A549 (cell line): ENCODE measurements around the gene HMGN4. TPM values are rescaled to one million over a fixed set of nuclear protein-coding genes. Genes with fewer than 3 reads are reported as not detected.
A peak's percentile ranks its signal among the peaks of the same experiment; 100 is the strongest.
"Not testable (repeated sequence)": the region's sequence is repeated elsewhere in the genome, so short reads cannot be mapped to it uniquely, and the experiment has no call there.

ENCODE experiments used
- ATAC-seq, 2 experiments: fragments of 200-7000 bp in 1 of 2; fragments of >200 bp in 1 of 2; cut with Nextera tagmentation in 1 of 2; cut with Tn5 transposase in 1 of 2; 3 replicates each; pipeline versions ENCODE4 v1.8.0 to v1.9.1; 2018 to 2020; ENCODE audit warnings: mild to moderate bottlenecking in 1 of 2, moderate library complexity in 1 of 2
- CTCF ChIA-PET: fragments of 300-600 bp; sonication (Branson Sonifier 250); formaldehyde crosslinking; extraction: SDS; loops from one replicate; lab custom pipeline; 2021; ENCODE audit warnings: antibody characterized with exemption, inconsistent platforms; lab: Yijun Ruan, JAX
- POLR2A ChIA-PET: fragments of 350-600 bp; formaldehyde crosslinking; extraction: SDS; loops from one replicate; lab custom pipeline; 2021; ENCODE audit warnings: antibody characterized with exemption, inconsistent platforms; lab: Yijun Ruan, JAX
- DNase-seq, 2 experiments: peaks; one replicate each; pipeline versions ENCODE4 v3.0.0 to v3.0.0-alpha.2; 2011 to 2016; ENCODE audit warnings: low read depth in 1 of 2, low spot score in 1 of 2
- FAIRE-seq: peaks from 2 replicates; lab custom pipeline; 2011; peaks lifted over from hg19 to GRCh38; lab: Jason Lieb, UNC
- H3K27ac ChIP-seq, 2 experiments: fragments of >200 bp; sonication (Bioruptor Twin); formaldehyde crosslinking; 3 replicates each; pipeline ENCODE4 v1.5.1; 2016 to 2017
- H3K4me1 ChIP-seq: fragments of >200 bp; sonication (Bioruptor Twin); formaldehyde crosslinking; 3 replicates; pipeline ENCODE4 v1.6.1; 2016
- H3K4me2 ChIP-seq: fragments of >200 bp; sonication (Bioruptor Twin); formaldehyde crosslinking; 3 replicates; pipeline ENCODE4 v1.6.1; 2016
- H3K4me3 ChIP-seq: fragments of >200 bp; sonication (Bioruptor Twin); formaldehyde crosslinking; 3 replicates; pipeline ENCODE4 v1.5.1; 2016
- H3K9me3 ChIP-seq: fragments of >200 bp; sonication (Bioruptor Twin); formaldehyde crosslinking; 3 replicates; pipeline ENCODE4 v1.6.1; 2016
- CBX8 ChIP-seq: fragments of 200-600 bp; sonication (generic); IDR thresholded peaks from 2 replicates; pipeline ENCODE4 v1.6.1; 2016
- CHD4 ChIP-seq: fragments of 200-600 bp; sonication (generic); IDR thresholded peaks from 2 replicates; pipeline ENCODE4 v1.6.1; 2016; ENCODE audit warnings: antibody characterized with exemption, mild to moderate bottlenecking, borderline replicate concordance
- EHMT2 ChIP-seq: fragments of 200-600 bp; sonication (generic); IDR thresholded peaks from 2 replicates; pipeline ENCODE4 v1.6.1; 2016; ENCODE audit warnings: antibody characterized with exemption, low read depth, mild to moderate bottlenecking, moderate library complexity
- FOSL2 ChIP-seq, 2 experiments: fragments of 450-650 bp in 1 of 2; fragments of >200 bp in 1 of 2; sonication (Bioruptor Twin) in 1 of 2; formaldehyde crosslinking; IDR thresholded peaks; 2 replicates each; pipeline versions ENCODE4 v1.5.0 to v1.6.1; 2016 to 2020; ENCODE audit warnings: mild to moderate bottlenecking in 1 of 2, moderate library complexity in 1 of 2
- FOXS1 ChIP-seq: fragments of 250-450 bp; sonication (Bioruptor Pico); IDR thresholded peaks from 2 replicates; pipeline ENCODE4 v1.5.0; 2020; ENCODE audit warnings: mild to moderate bottlenecking, moderate library complexity
- GATA3 ChIP-seq: IDR thresholded peaks from 2 replicates; pipeline ENCODE4 v1.6.1; 2012; ENCODE audit warnings: borderline replicate concordance
- HOXB5 ChIP-seq: fragments of 250-450 bp; sonication (Bioruptor Pico); IDR thresholded peaks from 2 replicates; pipeline ENCODE4 v1.5.0; 2020; ENCODE audit warnings: mild to moderate bottlenecking, moderate library complexity
- MAFK ChIP-seq: fragments of 450-650 bp; IDR thresholded peaks from 2 replicates; pipeline ENCODE4 v1.6.1; 2014; ENCODE audit not compliant: partially characterized antibody
- MAZ ChIP-seq: fragments of 150-350 bp; IDR thresholded peaks from 2 replicates; pipeline ENCODE4 v1.6.1; 2014; ENCODE audit warnings: antibody characterized with exemption, low read depth, low read length, borderline replicate concordance
- POLR2AphosphoS2 ChIP-seq: conservative IDR thresholded peaks from 2 replicates; pipeline ENCODE4 v1.6.1; 2012; ENCODE audit warnings: low read length, improper control_type of control experiment, inconsistent platforms
- RARB ChIP-seq: fragments of 250-450 bp; sonication (Bioruptor Pico); IDR thresholded peaks from 2 replicates; pipeline ENCODE4 v1.8.0; 2021; ENCODE audit warnings: mild to moderate bottlenecking, moderate library complexity
- SREBF2 ChIP-seq: fragments of 450-650 bp; IDR thresholded peaks from 2 replicates; pipeline ENCODE4 v1.6.1; 2014; ENCODE audit warnings: mild to moderate bottlenecking, moderate library complexity
- TP53 ChIP-seq: fragments of 250-450 bp; sonication (Bioruptor Pico); IDR thresholded peaks from 2 replicates; pipeline ENCODE4 v1.5.0; 2021; ENCODE audit warnings: mild to moderate bottlenecking, moderate library complexity
- ZSCAN20 ChIP-seq: fragments of 250-450 bp; sonication (Bioruptor Pico); IDR thresholded peaks from 2 replicates; pipeline ENCODE4 v1.8.0; 2022; ENCODE audit warnings: mild to moderate bottlenecking, moderate library complexity
- WGBS: methylation state at CpG from one replicate; pipeline ENCODE4 v1.1.6; 2017; ENCODE audit errors: missing lambda C conversion rate; 5-methylcytosine and 5-hydroxymethylcytosine counted together
- polyA plus RNA-seq, 4 experiments: library from polyadenylated mRNA; depleted of rRNA in 3 of 4; stranded (reverse); fragments of >200 nt; fragmentation: RNase III in 1 of 4; extraction: RNeasy Plus Mini Kit Qiagen cat#74134 plus additional on column Dnase treatment in 1 of 4; gene quantifications; 2 replicates in 3 of 4; 3 replicates in 1 of 4; pipeline ENCODE4 v1.2.3, GENCODE V29; 2011 to 2017
- TF ChIP-seq, protein P1 (sequence below): fragments of >200 bp; sonication (Bioruptor Twin); formaldehyde crosslinking; IDR thresholded peaks from 3 replicates; pipeline ENCODE4 v1.6.1; 2016
- TF ChIP-seq, protein P2 (sequence below): IDR thresholded peaks from 2 replicates; pipeline ENCODE4 v1.6.1; 2012
- TF ChIP-seq, protein P3 (sequence below): fragments of 200-600 bp; sonication (generic); IDR thresholded peaks from 2 replicates; pipeline ENCODE4 v1.6.1; 2016; ENCODE audit warnings: antibody characterized with exemption, mild to moderate bottlenecking, moderate library complexity
- TF ChIP-seq, protein P4 (sequence below): fragments of 250-450 bp; sonication (Bioruptor Pico); IDR thresholded peaks from 2 replicates; pipeline ENCODE4 v1.5.0; 2021; ENCODE audit warnings: mild to moderate bottlenecking, moderate library complexity, borderline replicate concordance
- TF ChIP-seq, protein P5 (sequence below): fragments of >200 bp; sonication (Bioruptor Twin); formaldehyde crosslinking; IDR thresholded peaks from 3 replicates; pipeline ENCODE4 v1.5.1; 2016
- TF ChIP-seq, protein P6 (sequence below): IDR thresholded peaks from 2 replicates; pipeline ENCODE4 v1.6.1; 2012; ENCODE audit warnings: low read depth, borderline replicate concordance
- TF ChIP-seq, protein P7 (sequence below): fragments of >200 bp; sonication (Bioruptor Twin); formaldehyde crosslinking; IDR thresholded peaks from 2 replicates; pipeline ENCODE4 v1.6.1; 2016
- TF ChIP-seq, protein P8 (sequence below): fragments of 450-650 bp; IDR thresholded peaks from 2 replicates; pipeline ENCODE4 v1.6.1; 2014; ENCODE audit warnings: antibody characterized with exemption

Gene HMGN4
- polyA plus RNA-seq, 2 of the 4 experiments (the other 2 are of a cell fraction) = 55.0 to 59.0 TPM

DNA sequence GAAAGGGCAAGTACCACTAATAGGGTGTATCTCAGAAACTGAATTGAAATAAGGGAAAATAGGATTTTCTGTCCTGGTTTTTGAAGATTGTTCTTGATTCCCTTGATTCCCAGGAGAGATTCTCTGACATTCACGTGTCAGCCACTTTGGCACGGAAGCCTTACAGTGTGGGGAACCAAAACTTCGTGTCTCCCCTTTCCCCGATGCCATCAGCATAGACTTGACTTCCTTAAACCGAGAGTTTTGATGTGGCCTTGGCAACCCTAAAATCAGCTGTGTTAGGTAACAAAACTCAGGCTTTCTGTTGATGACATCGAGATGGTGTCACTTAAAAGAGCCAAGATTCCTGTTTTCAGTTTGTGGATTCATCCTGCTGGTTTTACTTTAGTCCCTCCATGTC, 7.5 kb downstream of the HMGN4 start (continued):
- TF ChIP-seq HOXB5 (CRISPR knock-in tag) = no peak

DNA sequence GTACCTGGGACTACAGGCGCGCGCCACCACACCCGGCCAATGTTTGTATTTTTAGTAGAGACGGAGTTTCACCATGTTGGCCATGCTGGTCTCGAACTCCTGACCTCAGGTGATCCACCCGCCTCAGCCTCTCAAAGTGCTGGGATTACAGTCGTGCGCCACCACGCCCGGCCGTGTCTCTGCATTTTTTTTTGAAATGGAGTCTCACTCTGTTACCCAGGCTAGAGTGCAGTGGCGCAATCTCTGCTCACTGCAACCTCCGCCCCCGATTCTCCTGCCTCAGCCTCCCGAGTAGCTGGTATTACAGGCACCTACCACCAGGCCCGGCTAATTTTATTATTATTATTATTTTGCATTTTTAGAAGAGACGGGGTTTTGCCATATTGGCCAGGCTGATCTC, 9.2 kb downstream of the HMGN4 start:
- H3K4me1 ChIP-seq, H3K9me3 ChIP-seq, H3K4me3 ChIP-seq, H3K4me2 ChIP-seq, POLR2A ChIA-PET, FAIRE-seq, H3K27ac ChIP-seq, DNase-seq, ATAC-seq: not testable (repeated sequence)
- CTCF ChIA-PET = interaction anchor here (1.0 kb wide), 1 partner anchor 225 kb away, joined by 4 read pairs; no protein-coding TSS in a partner anchor
- 94% methylated on average over 18 of the region's 18 CpGs for WGBS

DNA sequence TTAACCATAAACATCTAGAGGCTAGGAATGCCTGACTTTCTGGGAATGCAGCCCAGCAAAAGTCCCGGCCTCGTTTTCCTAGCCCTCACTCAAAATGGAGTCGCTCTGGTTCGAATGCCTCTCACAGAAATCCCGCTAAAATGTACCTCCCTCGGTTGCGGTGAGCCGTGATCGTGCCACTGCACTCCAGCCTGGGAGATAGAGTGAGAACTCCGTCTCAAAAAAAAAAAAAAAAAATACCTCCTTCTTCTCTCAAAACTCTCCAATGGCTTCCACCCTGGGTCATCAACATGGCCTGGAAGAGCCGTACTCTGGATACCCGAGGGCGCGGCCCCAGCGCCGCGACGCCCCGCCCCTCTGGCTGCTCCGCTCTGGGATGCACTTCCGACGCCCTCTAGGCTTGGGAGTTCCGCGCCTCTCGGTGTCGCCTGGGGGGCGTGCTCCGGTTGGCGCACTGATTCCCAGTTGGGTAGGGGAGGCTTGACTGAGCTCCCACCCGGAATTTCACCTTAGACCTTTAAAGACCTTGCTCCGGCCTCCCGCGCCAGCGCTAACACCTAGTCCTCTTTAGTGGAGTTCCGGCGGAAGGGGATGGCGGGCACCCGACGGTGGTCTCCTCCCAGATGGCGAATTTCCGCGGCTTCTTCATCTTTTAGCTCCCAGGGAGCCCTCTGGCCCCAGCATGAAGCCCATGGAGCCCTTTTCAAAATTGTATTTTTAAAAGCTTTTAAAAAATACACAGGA, 12.3 kb downstream of the HMGN4 start:
- CTCF ChIA-PET = interaction anchor here (0.6 to 1.2 kb wide), 2 partner anchors 209 to 623 kb away, joined by 3 to 6 read pairs; no protein-coding TSS in a partner anchor
- DNase-seq = peak in 1 of 2 experiments; percentile 79
- TF ChIP-seq, protein P1, sequence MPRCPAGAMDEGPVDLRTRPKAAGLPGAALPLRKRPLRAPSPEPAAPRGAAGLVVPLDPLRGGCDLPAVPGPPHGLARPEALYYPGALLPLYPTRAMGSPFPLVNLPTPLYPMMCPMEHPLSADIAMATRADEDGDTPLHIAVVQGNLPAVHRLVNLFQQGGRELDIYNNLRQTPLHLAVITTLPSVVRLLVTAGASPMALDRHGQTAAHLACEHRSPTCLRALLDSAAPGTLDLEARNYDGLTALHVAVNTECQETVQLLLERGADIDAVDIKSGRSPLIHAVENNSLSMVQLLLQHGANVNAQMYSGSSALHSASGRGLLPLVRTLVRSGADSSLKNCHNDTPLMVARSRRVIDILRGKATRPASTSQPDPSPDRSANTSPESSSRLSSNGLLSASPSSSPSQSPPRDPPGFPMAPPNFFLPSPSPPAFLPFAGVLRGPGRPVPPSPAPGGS = no peak
- TF ChIP-seq ZSCAN20 (CRISPR knock-in tag) (peak; percentile 96), EHMT2 (no peak), POLR2AphosphoS2 (no peak), SREBF2 (no peak), TP53 (CRISPR knock-in tag) (peak; percentile 86; the same call in 1 of the 2 replicates), MAFK (no peak), CBX8 (no peak), FOSL2 (IDR thresholded peaks at IDR 0.05) (no peak), FOSL2 (CRISPR knock-in tag; IDR thresholded peaks at IDR 0.05) (no peak), CHD4 (no peak), RARB (CRISPR knock-in tag) (peak; percentile 82; the same call in 1 of the 2 replicates), GATA3 (no peak), MAZ (no peak), FOXS1 (CRISPR knock-in tag) (peak; percentile 93)
- TF ChIP-seq, protein P2, sequence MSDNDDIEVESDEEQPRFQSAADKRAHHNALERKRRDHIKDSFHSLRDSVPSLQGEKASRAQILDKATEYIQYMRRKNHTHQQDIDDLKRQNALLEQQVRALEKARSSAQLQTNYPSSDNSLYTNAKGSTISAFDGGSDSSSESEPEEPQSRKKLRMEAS = peak; percentile 45; the same call in 1 of the 2 replicates
- TF ChIP-seq, protein P3, sequence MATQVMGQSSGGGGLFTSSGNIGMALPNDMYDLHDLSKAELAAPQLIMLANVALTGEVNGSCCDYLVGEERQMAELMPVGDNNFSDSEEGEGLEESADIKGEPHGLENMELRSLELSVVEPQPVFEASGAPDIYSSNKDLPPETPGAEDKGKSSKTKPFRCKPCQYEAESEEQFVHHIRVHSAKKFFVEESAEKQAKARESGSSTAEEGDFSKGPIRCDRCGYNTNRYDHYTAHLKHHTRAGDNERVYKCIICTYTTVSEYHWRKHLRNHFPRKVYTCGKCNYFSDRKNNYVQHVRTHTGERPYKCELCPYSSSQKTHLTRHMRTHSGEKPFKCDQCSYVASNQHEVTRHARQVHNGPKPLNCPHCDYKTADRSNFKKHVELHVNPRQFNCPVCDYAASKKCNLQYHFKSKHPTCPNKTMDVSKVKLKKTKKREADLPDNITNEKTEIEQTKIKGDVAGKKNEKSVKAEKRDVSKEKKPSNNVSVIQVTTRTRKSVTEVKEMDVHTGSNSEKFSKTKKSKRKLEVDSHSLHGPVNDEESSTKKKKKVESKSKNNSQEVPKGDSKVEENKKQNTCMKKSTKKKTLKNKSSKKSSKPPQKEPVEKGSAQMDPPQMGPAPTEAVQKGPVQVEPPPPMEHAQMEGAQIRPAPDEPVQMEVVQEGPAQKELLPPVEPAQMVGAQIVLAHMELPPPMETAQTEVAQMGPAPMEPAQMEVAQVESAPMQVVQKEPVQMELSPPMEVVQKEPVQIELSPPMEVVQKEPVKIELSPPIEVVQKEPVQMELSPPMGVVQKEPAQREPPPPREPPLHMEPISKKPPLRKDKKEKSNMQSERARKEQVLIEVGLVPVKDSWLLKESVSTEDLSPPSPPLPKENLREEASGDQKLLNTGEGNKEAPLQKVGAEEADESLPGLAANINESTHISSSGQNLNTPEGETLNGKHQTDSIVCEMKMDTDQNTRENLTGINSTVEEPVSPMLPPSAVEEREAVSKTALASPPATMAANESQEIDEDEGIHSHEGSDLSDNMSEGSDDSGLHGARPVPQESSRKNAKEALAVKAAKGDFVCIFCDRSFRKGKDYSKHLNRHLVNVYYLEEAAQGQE = no peak
- TF ChIP-seq, protein P4, sequence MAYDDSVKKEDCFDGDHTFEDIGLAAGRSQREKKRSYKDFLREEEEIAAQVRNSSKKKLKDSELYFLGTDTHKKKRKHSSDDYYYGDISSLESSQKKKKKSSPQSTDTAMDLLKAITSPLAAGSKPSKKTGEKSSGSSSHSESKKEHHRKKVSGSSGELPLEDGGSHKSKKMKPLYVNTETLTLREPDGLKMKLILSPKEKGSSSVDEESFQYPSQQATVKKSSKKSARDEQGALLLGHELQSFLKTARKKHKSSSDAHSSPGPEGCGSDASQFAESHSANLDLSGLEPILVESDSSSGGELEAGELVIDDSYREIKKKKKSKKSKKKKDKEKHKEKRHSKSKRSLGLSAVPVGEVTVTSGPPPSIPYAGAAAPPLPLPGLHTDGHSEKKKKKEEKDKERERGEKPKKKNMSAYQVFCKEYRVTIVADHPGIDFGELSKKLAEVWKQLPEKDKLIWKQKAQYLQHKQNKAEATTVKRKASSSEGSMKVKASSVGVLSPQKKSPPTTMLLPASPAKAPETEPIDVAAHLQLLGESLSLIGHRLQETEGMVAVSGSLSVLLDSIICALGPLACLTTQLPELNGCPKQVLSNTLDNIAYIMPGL (CRISPR knock-in tag) = peak; percentile 85
- TF ChIP-seq, protein P5, sequence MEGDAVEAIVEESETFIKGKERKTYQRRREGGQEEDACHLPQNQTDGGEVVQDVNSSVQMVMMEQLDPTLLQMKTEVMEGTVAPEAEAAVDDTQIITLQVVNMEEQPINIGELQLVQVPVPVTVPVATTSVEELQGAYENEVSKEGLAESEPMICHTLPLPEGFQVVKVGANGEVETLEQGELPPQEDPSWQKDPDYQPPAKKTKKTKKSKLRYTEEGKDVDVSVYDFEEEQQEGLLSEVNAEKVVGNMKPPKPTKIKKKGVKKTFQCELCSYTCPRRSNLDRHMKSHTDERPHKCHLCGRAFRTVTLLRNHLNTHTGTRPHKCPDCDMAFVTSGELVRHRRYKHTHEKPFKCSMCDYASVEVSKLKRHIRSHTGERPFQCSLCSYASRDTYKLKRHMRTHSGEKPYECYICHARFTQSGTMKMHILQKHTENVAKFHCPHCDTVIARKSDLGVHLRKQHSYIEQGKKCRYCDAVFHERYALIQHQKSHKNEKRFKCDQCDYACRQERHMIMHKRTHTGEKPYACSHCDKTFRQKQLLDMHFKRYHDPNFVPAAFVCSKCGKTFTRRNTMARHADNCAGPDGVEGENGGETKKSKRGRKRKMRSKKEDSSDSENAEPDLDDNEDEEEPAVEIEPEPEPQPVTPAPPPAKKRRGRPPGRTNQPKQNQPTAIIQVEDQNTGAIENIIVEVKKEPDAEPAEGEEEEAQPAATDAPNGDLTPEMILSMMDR = no peak
- TF ChIP-seq, protein P6, sequence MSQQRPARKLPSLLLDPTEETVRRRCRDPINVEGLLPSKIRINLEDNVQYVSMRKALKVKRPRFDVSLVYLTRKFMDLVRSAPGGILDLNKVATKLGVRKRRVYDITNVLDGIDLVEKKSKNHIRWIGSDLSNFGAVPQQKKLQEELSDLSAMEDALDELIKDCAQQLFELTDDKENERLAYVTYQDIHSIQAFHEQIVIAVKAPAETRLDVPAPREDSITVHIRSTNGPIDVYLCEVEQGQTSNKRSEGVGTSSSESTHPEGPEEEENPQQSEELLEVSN = peak; percentile 42
- TF ChIP-seq, protein P7, sequence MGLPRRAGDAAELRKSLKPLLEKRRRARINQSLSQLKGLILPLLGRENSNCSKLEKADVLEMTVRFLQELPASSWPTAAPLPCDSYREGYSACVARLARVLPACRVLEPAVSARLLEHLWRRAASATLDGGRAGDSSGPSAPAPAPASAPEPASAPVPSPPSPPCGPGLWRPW = no peak
- TF ChIP-seq, protein P8, sequence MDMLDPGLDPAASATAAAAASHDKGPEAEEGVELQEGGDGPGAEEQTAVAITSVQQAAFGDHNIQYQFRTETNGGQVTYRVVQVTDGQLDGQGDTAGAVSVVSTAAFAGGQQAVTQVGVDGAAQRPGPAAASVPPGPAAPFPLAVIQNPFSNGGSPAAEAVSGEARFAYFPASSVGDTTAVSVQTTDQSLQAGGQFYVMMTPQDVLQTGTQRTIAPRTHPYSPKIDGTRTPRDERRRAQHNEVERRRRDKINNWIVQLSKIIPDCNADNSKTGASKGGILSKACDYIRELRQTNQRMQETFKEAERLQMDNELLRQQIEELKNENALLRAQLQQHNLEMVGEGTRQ = no peak

More for the DNA sequence above, 12.3 kb downstream of the HMGN4 start:
- FAIRE-seq (no peak), ATAC-seq (peak; percentile 69 to 84)
- WGBS = 24% methylated on average over 24 of the region's 42 CpGs
- H3K4me3 ChIP-seq = peak overlapping the region; percentile 54
- H3K9me3 ChIP-seq = no peaks in the 10 kb centered on the region
- peak overlapping the region; percentile 63 for H3K4me2 ChIP-seq
- H3K27ac ChIP-seq = peak overlapping the region; percentile 75 to 87
- POLR2A ChIA-PET = interaction anchor here (1.1 to 1.9 kb wide), 3 partner anchors 13 to 220 kb away, joined by 3 to 8 read pairs (median 3); partner anchors contain the start of gene HMGN4
- H3K4me1 ChIP-seq = no peaks in the 10 kb centered on the region
